Parathyroid adenoma (tissue), 2 donors: ENCODE data around the gene MBNL3.

Experiments used
- H2AFZ ChIP-seq: fragments of 300-600 bp; sonication (generic); one replicate; pipeline ENCODE4 v1.7.0; 2017; ENCODE audit warnings: antibody characterized with exemption, mild to moderate bottlenecking
- H3K27ac ChIP-seq: fragments of 300-600 bp; sonication (generic); one replicate; pipeline ENCODE4 v1.7.0; 2017
- H3K27me3 ChIP-seq: fragments of 300-600 bp; sonication (generic); one replicate; pipeline ENCODE4 v1.7.0; 2017; ENCODE audit warnings: low read length; ENCODE audit not compliant: control insufficient read depth, insufficient read depth
- H3K36me3 ChIP-seq: fragments of 300-600 bp; sonication (generic); one replicate; pipeline ENCODE4 v1.7.0; 2017; ENCODE audit warnings: low read length; ENCODE audit not compliant: control insufficient read depth, insufficient read depth
- H3K4me1 ChIP-seq: fragments of 300-600 bp; sonication (generic); one replicate; pipeline ENCODE4 v1.7.0; 2017; ENCODE audit warnings: control low read depth
- H3K4me2 ChIP-seq: fragments of 300-600 bp; sonication (generic); one replicate; pipeline ENCODE4 v1.7.0; 2017; ENCODE audit warnings: low read length
- H3K4me3 ChIP-seq: fragments of 300-600 bp; sonication (generic); one replicate; pipeline ENCODE4 v1.7.0; 2017; ENCODE audit warnings: low read depth, low read length
- H3K79me2 ChIP-seq: fragments of 300-600 bp; sonication (generic); one replicate; pipeline ENCODE4 v1.7.0; 2017; ENCODE audit warnings: control low read depth
- H3K9ac ChIP-seq: fragments of 300-600 bp; sonication (generic); one replicate; pipeline ENCODE4 v1.7.0; 2017; ENCODE audit warnings: mild to moderate bottlenecking
- H3K9me3 ChIP-seq: fragments of 300-600 bp; sonication (generic); one replicate; pipeline ENCODE4 v1.7.0; 2017; ENCODE audit warnings: low read length; ENCODE audit not compliant: control insufficient read depth
- CTCF ChIP-seq: fragments of 300-600 bp; sonication (generic); IDR thresholded peaks from one replicate; pipeline ENCODE4 v1.7.0; 2017; ENCODE audit warnings: antibody characterized with exemption, mild to moderate bottlenecking
- donor health status: primary hyperparathyroidism.

The MBNL3 gene

GRCh38 chrX:132409780-132410556 lies 78.9 kb downstream of the MBNL3 start:
- Histone ChIP-seq H3K4me2 (no peak overlapping the region), H2AFZ (no peak overlapping the region), H3K36me3 (no peaks in the 10 kb centered on the region), H3K9me3 (no peaks in the 10 kb centered on the region), H3K4me1 (no peaks in the 10 kb centered on the region), H3K27me3 (no peaks in the 10 kb centered on the region), H3K9ac (no peak overlapping the region), H3K4me3 (no peak overlapping the region), H3K27ac (no peak overlapping the region), H3K79me2 (no peaks in the 10 kb centered on the region)
- no peak for TF ChIP-seq CTCF

GRCh38 chrX:132407691-132408090 lies 81.1 kb downstream of the MBNL3 start:
- TF ChIP-seq CTCF = no peak
- no peak overlapping the region for H3K4me2 ChIP-seq
- H2AFZ ChIP-seq = no peak overlapping the region
- H3K4me3 ChIP-seq = no peak overlapping the region
- no peak overlapping the region for H3K27ac ChIP-seq
- H3K9me3 ChIP-seq = no peaks in the 10 kb centered on the region
- no peak overlapping the region for H3K9ac ChIP-seq
- no peaks in the 10 kb centered on the region for H3K27me3 ChIP-seq
- no peaks in the 10 kb centered on the region for H3K36me3 ChIP-seq
- no peaks in the 10 kb centered on the region for H3K79me2 ChIP-seq
- H3K4me1 ChIP-seq = no peaks in the 10 kb centered on the region

GRCh38 chrX:132406106-132406505 lies 82.7 kb downstream of the MBNL3 start:
- H3K4me3 ChIP-seq = no peak overlapping the region
- no peaks in the 10 kb centered on the region for H3K36me3 ChIP-seq
- H3K79me2 ChIP-seq = no peaks in the 10 kb centered on the region
- no peak for TF ChIP-seq CTCF
- no peak overlapping the region for H2AFZ ChIP-seq
- H3K27ac ChIP-seq = no peak overlapping the region
- H3K4me1 ChIP-seq = no peaks in the 10 kb centered on the region
- H3K9ac ChIP-seq = no peak overlapping the region
- H3K9me3 ChIP-seq = no peaks in the 10 kb centered on the region
- H3K4me2 ChIP-seq = no peak overlapping the region
- H3K27me3 ChIP-seq = no peaks in the 10 kb centered on the region

GRCh38 chrX:132404266-132404665 lies 84.6 kb downstream of the MBNL3 start:
- H2AFZ ChIP-seq = no peak overlapping the region
- no peak for TF ChIP-seq CTCF
- no peak overlapping the region for H3K4me3 ChIP-seq

GRCh38 chrX:132401935-132402334 lies 86.9 kb downstream of the MBNL3 start:
- Histone ChIP-seq H2AFZ (no peak overlapping the region), H3K4me3 (no peak overlapping the region), H3K4me2 (no peak overlapping the region), H3K79me2 (no peaks in the 10 kb centered on the region), H3K36me3 (no peaks in the 10 kb centered on the region), H3K4me1 (no peaks in the 10 kb centered on the region), H3K27me3 (no peaks in the 10 kb centered on the region), H3K27ac (no peak overlapping the region), H3K9me3 (no peaks in the 10 kb centered on the region), H3K9ac (no peak overlapping the region)
- no peak for TF ChIP-seq CTCF

More at GRCh38 chrX:132404266-132404665, 84.6 kb downstream of the MBNL3 start:
- H3K4me2 ChIP-seq = no peak overlapping the region
- H3K79me2 ChIP-seq = no peaks in the 10 kb centered on the region
- no peak overlapping the region for H3K9ac ChIP-seq
- no peak overlapping the region for H3K27ac ChIP-seq
- no peaks in the 10 kb centered on the region for H3K36me3 ChIP-seq
- no peaks in the 10 kb centered on the region for H3K9me3 ChIP-seq
- no peaks in the 10 kb centered on the region for H3K4me1 ChIP-seq
- H3K27me3 ChIP-seq = no peaks in the 10 kb centered on the region
